Measurements from ENCODE around the gene IAH1.
A peak's percentile ranks its signal among the peaks of the same experiment; 100 is the strongest.

IAH1 gene

DNA sequence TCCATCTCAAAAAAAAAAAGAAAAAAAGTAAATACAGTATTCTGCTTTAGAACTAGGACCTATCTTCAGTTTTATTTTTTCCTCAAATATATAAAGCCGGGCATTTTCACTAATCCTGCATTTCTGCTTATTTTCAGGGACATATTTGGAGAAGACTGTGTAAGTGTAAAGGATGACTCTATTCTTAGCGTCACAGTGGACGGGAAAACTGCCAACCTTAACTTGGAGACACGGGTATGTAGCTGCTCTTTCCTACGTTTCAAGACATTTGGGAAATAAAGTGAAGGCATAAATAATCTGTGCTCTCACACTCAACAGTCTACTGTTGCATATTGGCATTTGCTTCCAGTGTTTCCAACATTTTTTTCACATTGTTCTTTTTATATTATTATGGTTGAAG lies 3.1 kb upstream of the IAH1 start:
- TF ChIP-seq PBX3 (CRISPR knock-in tag; IDR thresholded peaks at IDR 0.05) (no peak), SCRT2 (tag by site-specific recombination; IDR thresholded peaks at IDR 0.05) (peak; percentile 77)
- no peak overlapping the region for H3K4me3 ChIP-seq (ENCODE audit: low read depth, low read length)
- H3K36me3 ChIP-seq (ENCODE audit: control insufficient read depth in 2 of 2, insufficient read depth in 1 of 2, low read length in 2 of 2): peaks cover 8 to 63% of the 10 kb centered on the region in 2 experiments
- H3K27ac ChIP-seq (ENCODE audit: extremely low read depth, low read depth, low read length): no peak overlapping the region
- POLR2A ChIA-PET: interaction anchor here (0.7 kb wide), 1 partner anchor 1170 kb away, joined by 6 read pairs; no protein-coding TSS in a partner anchor
- H3K4me1 ChIP-seq (ENCODE audit: control insufficient read depth, insufficient read depth, low read length): no peaks in the 10 kb centered on the region; the same call in 1 of the 2 replicates
- CTCF ChIA-PET: no interaction called here
- H3K9me3 ChIP-seq (ENCODE audit: control insufficient read depth, insufficient read depth, low read depth, low read length): no peaks in the 10 kb centered on the region

GRCh38 chr2:9472511-9472910 lies 1.8 kb upstream of the IAH1 start:
- peaks cover 8 to 63% of the 10 kb centered on the region in 2 experiments for H3K36me3 ChIP-seq (ENCODE audit: control insufficient read depth in 2 of 2, insufficient read depth in 1 of 2, low read length in 2 of 2)
- POLR2A ChIA-PET: interaction anchor here (0.6 to 0.7 kb wide), 2 partner anchors 63 to 337 kb away, joined by 3 to 8 read pairs; no protein-coding TSS in a partner anchor
- H3K27ac ChIP-seq (ENCODE audit: extremely low read depth, low read depth, low read length): no peak overlapping the region
- H3K4me1 ChIP-seq (ENCODE audit: control insufficient read depth, insufficient read depth, low read length): no peaks in the 10 kb centered on the region; the same call in 1 of the 2 replicates
- H3K9me3 ChIP-seq (ENCODE audit: control insufficient read depth, insufficient read depth, low read depth, low read length): no peaks in the 10 kb centered on the region
- TF ChIP-seq BCL6B (tag by site-specific recombination; IDR thresholded peaks at IDR 0.05): no peak
- TF ChIP-seq ZNF366 (tag by site-specific recombination; conservative IDR thresholded peaks at IDR 0.05): no peak
- no peak for TF ChIP-seq ZFHX2 (tag by site-specific recombination; conservative IDR thresholded peaks at IDR 0.05)
- TF ChIP-seq ZNF19 (tag by site-specific recombination; IDR thresholded peaks at IDR 0.05; ENCODE audit: low read depth): no peak
- CTCF ChIA-PET: interaction anchor here (0.7 kb wide), 1 partner anchor 21 kb away, joined by 3 read pairs; no protein-coding TSS in a partner anchor
- H3K4me3 ChIP-seq (ENCODE audit: low read depth, low read length): no peak overlapping the region

DNA sequence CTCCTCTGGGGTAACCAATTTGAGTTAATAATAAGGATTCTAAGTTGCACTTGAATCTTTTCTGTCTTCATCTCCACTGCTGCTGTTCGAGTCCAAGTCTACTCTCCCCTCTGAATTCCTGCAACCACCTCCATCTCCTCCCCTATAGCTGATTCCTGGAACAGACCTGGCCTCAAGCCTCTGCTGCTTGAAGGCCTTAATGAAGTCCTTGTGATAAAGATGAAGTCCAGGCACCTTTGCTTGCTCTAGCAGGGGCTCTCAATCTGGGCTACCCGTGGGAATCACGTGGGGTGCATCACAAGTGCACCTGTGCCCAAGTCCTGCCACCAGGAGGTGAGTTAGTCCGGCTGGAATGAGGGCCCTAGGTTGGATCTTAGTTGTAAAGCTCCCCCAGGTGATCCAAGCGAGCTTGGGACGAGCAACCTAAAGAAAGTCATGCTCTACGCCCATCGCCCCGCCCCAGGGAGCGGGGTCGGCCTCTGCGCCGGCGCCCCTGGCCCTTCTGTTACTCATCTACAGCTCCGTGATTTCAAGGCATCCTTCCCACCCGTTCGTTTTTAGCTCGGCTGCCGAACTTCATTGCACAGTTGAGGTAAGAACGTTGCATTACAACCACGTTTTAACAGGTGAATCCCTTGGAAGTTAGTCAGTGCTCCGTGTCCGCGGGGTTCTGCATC lies 905 bp upstream of the IAH1 start:
- H3K27ac ChIP-seq (ENCODE audit: extremely low read depth, low read depth, low read length): no peak overlapping the region; the same call in 1 of the 2 replicates
- TF ChIP-seq ZNF514 (tag by site-specific recombination; IDR thresholded peaks at IDR 0.05): no peak
- no peak for TF ChIP-seq ELK4 (IDR thresholded peaks at IDR 0.05; ENCODE audit: borderline replicate concordance, low read depth, low read length)
- TF ChIP-seq ZNF747 (tag by site-specific recombination; IDR thresholded peaks at IDR 0.05): no peak
- no peak for TF ChIP-seq ZNF324 (tag by site-specific recombination; IDR thresholded peaks at IDR 0.05)
- no peak for TF ChIP-seq ZNF121 (tag by site-specific recombination; IDR thresholded peaks at IDR 0.05)
- TF ChIP-seq ATF2 (tag by site-specific recombination; IDR thresholded peaks at IDR 0.05; ENCODE audit: low read depth): no peak
- TF ChIP-seq MEIS1 (CRISPR knock-in tag; IDR thresholded peaks at IDR 0.05; ENCODE audit: borderline replicate concordance): no peak
- no peak for TF ChIP-seq TRIM28 (IDR thresholded peaks at IDR 0.05; ENCODE audit: borderline replicate concordance, low read length)
- TF ChIP-seq ZNF596 (tag by site-specific recombination; IDR thresholded peaks at IDR 0.05): no peak
- TF ChIP-seq ZNF211 (tag by site-specific recombination; IDR thresholded peaks at IDR 0.05; ENCODE audit: low read depth): no peak
- no peak for TF ChIP-seq HIC1 (tag by site-specific recombination; IDR thresholded peaks at IDR 0.05)

More for the DNA sequence above, 905 bp upstream of the IAH1 start:
- Histone ChIP-seq H3K4me3 (ENCODE audit: low read depth, low read length) (no peak overlapping the region), H3K4me1 (ENCODE audit: control insufficient read depth, insufficient read depth, low read length) (no peaks in the 10 kb centered on the region; the same call in 1 of the 2 replicates), H3K9me3 (ENCODE audit: control insufficient read depth, insufficient read depth, low read depth, low read length) (no peaks in the 10 kb centered on the region), H3K36me3 (ENCODE audit: control insufficient read depth in 2 of 2, insufficient read depth in 1 of 2, low read length in 2 of 2) (peaks cover 4 to 62% of the 10 kb centered on the region in 2 experiments)
- ChIA-PET CTCF (interaction anchor here (0.6 to 0.9 kb wide), 4 partner anchors 9 to 135 kb away, joined by 3 read pairs; no protein-coding TSS in a partner anchor), POLR2A (interaction anchor here (0.5 to 3.0 kb wide), 4 partner anchors 19 to 86 kb away, joined by 3 to 12 read pairs (median 4); partner anchors contain the start of gene ADAM17)

Measured in HEK293 (cell line).